HEK293 (cell line): ENCODE results near the gene TCTN1.
A peak's percentile ranks its signal among the peaks of the same experiment; 100 is the strongest.

ENCODE experiments used
- CTCF ChIA-PET: fragments of 350-600 bp; formaldehyde crosslinking; extraction: SDS; loops from one replicate; lab custom pipeline; 2021; ENCODE audit warnings: antibody characterized with exemption; lab: Yijun Ruan, JAX
- POLR2A ChIA-PET: fragments of 300-600 bp; formaldehyde crosslinking; extraction: SDS; loops from one replicate; lab custom pipeline; 2020; ENCODE audit warnings: antibody characterized with exemption, inconsistent platforms; lab: Yijun Ruan, JAX
- H3K27ac ChIP-seq: fragments of 200-500 bp; sonication (Bioruptor generic); 2 replicates; pipeline ENCODE4 v1.5.1; 2014; ENCODE audit warnings: low read depth, low read length, control low read depth, inconsistent platforms; ENCODE audit errors: extremely low read depth
- H3K36me3 ChIP-seq, 2 experiments: fragments of 200-500 bp in 1 of 2; sonication (Bioruptor generic) in 1 of 2; 1 replicate in 1 of 2; 2 replicates in 1 of 2; pipeline ENCODE4 v1.5.1; 2014 to 2017; ENCODE audit warnings: inconsistent platforms in 2 of 2, low read length in 2 of 2; ENCODE audit not compliant: control insufficient read depth in 2 of 2, insufficient read depth in 1 of 2
- H3K4me1 ChIP-seq: fragments of 200-500 bp; sonication (Bioruptor generic); 2 replicates; pipeline ENCODE4 v1.5.1; 2014; ENCODE audit warnings: mild to moderate bottlenecking, low read length, inconsistent platforms; ENCODE audit not compliant: control insufficient read depth, insufficient read depth
- H3K4me3 ChIP-seq: 2 replicates; pipeline ENCODE4 v1.5.1; 2011; ENCODE audit warnings: low read depth, mild to moderate bottlenecking, control low read depth, low read length, moderate library complexity
- H3K9me3 ChIP-seq: fragments of 200-500 bp; sonication (Bioruptor generic); 2 replicates; pipeline ENCODE4 v1.5.1; 2014; ENCODE audit warnings: low read depth, low read length, inconsistent platforms; ENCODE audit not compliant: control insufficient read depth, insufficient read depth
- ATF2 ChIP-seq: fragments of 450-650 bp; formaldehyde crosslinking; IDR thresholded peaks from 2 replicates; pipeline ENCODE4 v1.5.1; 2016; ENCODE audit warnings: missing biosample characterization, missing genetic modification characterization, low read depth
- BCL11B ChIP-seq: fragments of 450-650 bp; formaldehyde crosslinking; IDR thresholded peaks from 2 replicates; pipeline ENCODE4 v1.5.1; 2016; ENCODE audit warnings: low read depth, missing biosample characterization, missing genetic modification characterization
- IKZF3 ChIP-seq: fragments of 450-650 bp; IDR thresholded peaks from 2 replicates; pipeline ENCODE4 v1.5.0; 2018; ENCODE audit warnings: missing biosample characterization, mild to moderate bottlenecking, missing genetic modification characterization, moderate library complexity
- OVOL3 ChIP-seq: fragments of 450-650 bp; formaldehyde crosslinking; IDR thresholded peaks from 2 replicates; pipeline ENCODE4 v1.5.1; 2016; ENCODE audit warnings: missing biosample characterization, missing genetic modification characterization
- PRDM10 ChIP-seq: fragments of 450-650 bp; formaldehyde crosslinking; IDR thresholded peaks from 2 replicates; pipeline ENCODE4 v1.5.1; 2016; ENCODE audit warnings: missing biosample characterization, missing genetic modification characterization
- SP7 ChIP-seq: fragments of 450-650 bp; formaldehyde crosslinking; IDR thresholded peaks from 2 replicates; pipeline ENCODE4 v1.5.1; 2016; ENCODE audit warnings: missing biosample characterization, missing genetic modification characterization
- ZBTB20 ChIP-seq: fragments of 450-650 bp; formaldehyde crosslinking; IDR thresholded peaks from 2 replicates; pipeline ENCODE4 v1.5.1; 2016; ENCODE audit warnings: missing biosample characterization, missing genetic modification characterization
- ZBTB44 ChIP-seq: fragments of 450-650 bp; IDR thresholded peaks from 2 replicates; pipeline ENCODE4 v1.5.1; 2018; ENCODE audit warnings: missing biosample characterization, mild to moderate bottlenecking, missing genetic modification characterization
- ZNF18 ChIP-seq: fragments of 450-650 bp; formaldehyde crosslinking; IDR thresholded peaks from 2 replicates; pipeline ENCODE4 v1.5.1; 2016; ENCODE audit warnings: missing biosample characterization, missing genetic modification characterization
- ZNF2 ChIP-seq: fragments of 450-650 bp; formaldehyde crosslinking; IDR thresholded peaks from 2 replicates; pipeline ENCODE4 v1.5.1; 2016; ENCODE audit warnings: missing biosample characterization, missing genetic modification characterization
- ZNF302 ChIP-seq: fragments of 450-650 bp; formaldehyde crosslinking; IDR thresholded peaks from 2 replicates; pipeline ENCODE4 v1.5.1; 2016; ENCODE audit warnings: missing biosample characterization, missing genetic modification characterization, low read depth
- ZNF335 ChIP-seq: fragments of 450-650 bp; formaldehyde crosslinking; conservative IDR thresholded peaks from 2 replicates; pipeline ENCODE4 v1.5.1; 2016; ENCODE audit warnings: missing biosample characterization, missing genetic modification characterization
- ZNF529 ChIP-seq: fragments of 450-650 bp; formaldehyde crosslinking; IDR thresholded peaks from 2 replicates; pipeline ENCODE4 v1.5.1; 2017; ENCODE audit warnings: missing genetic modification characterization, missing biosample characterization; ENCODE audit not compliant: insufficient replicate concordance
- ZNF548 ChIP-seq: fragments of 450-650 bp; formaldehyde crosslinking; IDR thresholded peaks from 2 replicates; pipeline ENCODE4 v1.5.1; 2016; ENCODE audit warnings: missing biosample characterization, missing genetic modification characterization
- ZNF571 ChIP-seq: fragments of 450-650 bp; formaldehyde crosslinking; IDR thresholded peaks from 2 replicates; pipeline ENCODE4 v1.5.0; 2017; ENCODE audit warnings: missing biosample characterization, missing genetic modification characterization
- ZNF610 ChIP-seq: fragments of 450-650 bp; formaldehyde crosslinking; IDR thresholded peaks from 2 replicates; pipeline ENCODE4 v1.5.1; 2016; ENCODE audit warnings: missing biosample characterization, missing genetic modification characterization, borderline replicate concordance
- ZNF747 ChIP-seq: fragments of 450-650 bp; formaldehyde crosslinking; IDR thresholded peaks from 2 replicates; pipeline ENCODE4 v1.5.1; 2016; ENCODE audit warnings: missing biosample characterization, missing genetic modification characterization
- ZNF791 ChIP-seq: fragments of 450-650 bp; formaldehyde crosslinking; IDR thresholded peaks from 2 replicates; pipeline ENCODE4 v1.5.1; 2016; ENCODE audit warnings: missing biosample characterization, missing genetic modification characterization
- ZNF830 ChIP-seq: fragments of 450-650 bp; IDR thresholded peaks from 2 replicates; pipeline ENCODE4 v1.5.0; 2018; ENCODE audit warnings: missing biosample characterization, missing genetic modification characterization, low read depth, mild to moderate bottlenecking, moderate library complexity
- ZSCAN4 ChIP-seq: fragments of 450-650 bp; formaldehyde crosslinking; IDR thresholded peaks from 2 replicates; pipeline ENCODE4 v1.5.1; 2017; ENCODE audit warnings: missing biosample characterization, missing genetic modification characterization

The TCTN1 gene

GRCh38 chr12:110690127-110690430 lies 76.2 kb downstream of the TCTN1 start:
- POLR2A ChIA-PET, result no interaction called here
- no peaks in the 10 kb centered on the region; the same call in 1 of the 2 replicates for H3K4me1 ChIP-seq
- no peaks in the 10 kb centered on the region for H3K9me3 ChIP-seq
- no peak overlapping the region for H3K27ac ChIP-seq
- H3K4me3 ChIP-seq, result no peak overlapping the region
- CTCF ChIA-PET, result no interaction called here
- TF ChIP-seq ZNF2 (tag by site-specific recombination) (no peak), OVOL3 (tag by site-specific recombination) (no peak), ATF2 (tag by site-specific recombination) (no peak), ZNF747 (tag by site-specific recombination) (no peak), BCL11B (tag by site-specific recombination) (no peak), ZNF335 (tag by site-specific recombination) (no peak), ZNF302 (tag by site-specific recombination) (no peak), ZBTB44 (tag by site-specific recombination) (no peak), SP7 (tag by site-specific recombination) (no peak), ZBTB20 (tag by site-specific recombination) (no peak), ZNF548 (tag by site-specific recombination) (no peak), ZNF610 (tag by site-specific recombination) (no peak), ZSCAN4 (tag by site-specific recombination) (no peak), ZNF18 (tag by site-specific recombination) (no peak), ZNF830 (tag by site-specific recombination) (no peak), IKZF3 (tag by site-specific recombination) (no peak), ZNF571 (tag by site-specific recombination) (no peak), ZNF791 (tag by site-specific recombination) (no peak)
- TF ChIP-seq, all 188 proteins: peak for 0
- no peaks in the 10 kb centered on the region for H3K36me3 ChIP-seq

GRCh38 chr12:110693731-110694130 lies 79.8 kb downstream of the TCTN1 start:
- TF ChIP-seq PRDM10 (tag by site-specific recombination) (peak; percentile 65), ZNF529 (no peak), ZNF791 (tag by site-specific recombination) (no peak), ZBTB44 (tag by site-specific recombination) (peak; percentile 34; the same call in 1 of the 2 replicates)
- Histone ChIP-seq H3K36me3 (no peaks in the 10 kb centered on the region), H3K4me3 (no peak overlapping the region), H3K27ac (no peak overlapping the region), H3K4me1 (no peaks in the 10 kb centered on the region; the same call in 1 of the 2 replicates), H3K9me3 (no peaks in the 10 kb centered on the region)
- POLR2A ChIA-PET, result no interaction called here
- CTCF ChIA-PET, result interaction anchor here (0.6 to 0.7 kb wide), 3 partner anchors 51 to 90 kb away, joined by 3 to 4 read pairs (median 3); no protein-coding TSS in a partner anchor
